Effector CD8-positive, alpha-beta T cell (primary cell): ENCODE measurements around the gene DUSP16.
A peak's percentile ranks its signal among the peaks of the same experiment; 100 is the strongest.
"Not testable (repeated sequence)": the region's sequence is repeated elsewhere in the genome, so short reads cannot be mapped to it uniquely, and the experiment has no call there.

Experiments
- DNase-seq: peaks from one replicate; lab custom pipeline; 2025; lab: John Stamatoyannopoulos, UW

DUSP16 gene

GRCh38 chr12:12585115-12585863 is 22.6 kb upstream of the DUSP16 start:
- no peak for DNase-seq

- DNase-seq, result no peak
Measured at GRCh38 chr12:12583510-12584178, 21.0 kb upstream of the DUSP16 start.

GRCh38 chr12:12582895-12583303 is 20.2 kb upstream of the DUSP16 start:
- DNase-seq, result no peak

GRCh38 chr12:12582193-12582881 is 19.7 kb upstream of the DUSP16 start:
- DNase-seq, result no peak

- DNase-seq, result not testable (repeated sequence)
Measured at GRCh38 chr12:12580716-12581115, 18.1 kb upstream of the DUSP16 start.

- no peak for DNase-seq
Measured at GRCh38 chr12:12577786-12578185, 15.1 kb upstream of the DUSP16 start.

- no peak for DNase-seq
Measured at GRCh38 chr12:12572659-12573058, 10.0 kb upstream of the DUSP16 start.

GRCh38 chr12:12565971-12566370 is 3.3 kb upstream of the DUSP16 start:
- not testable (repeated sequence) for DNase-seq

- DNase-seq, result no peak
Measured at GRCh38 chr12:12564911-12565310, 2.2 kb upstream of the DUSP16 start.

- DNase-seq, result no peak
Measured at GRCh38 chr12:12563290-12563928, 746 bp upstream of the DUSP16 start.

GRCh38 chr12:12562016-12562483 is 613 bp downstream of the DUSP16 start:
- no peak for DNase-seq

- DNase-seq, result peak; percentile 16
Measured at GRCh38 chr12:12561371-12562015, 1.2 kb downstream of the DUSP16 start.

- peak; percentile 43 for DNase-seq
Measured at GRCh38 chr12:12560587-12561370, 1.9 kb downstream of the DUSP16 start.

GRCh38 chr12:12559719-12560296 is 2.9 kb downstream of the DUSP16 start:
- DNase-seq, result no peak

GRCh38 chr12:12558291-12558690 is 4.4 kb downstream of the DUSP16 start:
- DNase-seq, result no peak

GRCh38 chr12:12557733-12558132 is 4.9 kb downstream of the DUSP16 start:
- DNase-seq, result no peak

- DNase-seq, result no peak
Measured at GRCh38 chr12:12555656-12556055, 7.0 kb downstream of the DUSP16 start.

GRCh38 chr12:12553208-12553785 is 9.4 kb downstream of the DUSP16 start:
- no peak for DNase-seq

GRCh38 chr12:12551115-12551514 is 11.5 kb downstream of the DUSP16 start:
- no peak for DNase-seq

GRCh38 chr12:12550277-12550676 is 12.4 kb downstream of the DUSP16 start:
- no peak for DNase-seq
